Body of pancreas (tissue), 4 donors: ENCODE data around the gene ITM2C.

ENCODE experiments used
- CTCF ChIP-seq, 7 experiments: fragments of 450-650 bp in 4 of 7; fragments of 200-600 bp in 3 of 7; sonication (generic) in 3 of 7; IDR thresholded peaks; one replicate each; pipeline ENCODE4 v1.5.1; 2016 to 2019; ENCODE audit warnings: antibody characterized with exemption in 7 of 7
- POLR2A ChIP-seq, 3 donors: fragments of 450-650 bp; IDR thresholded peaks; one replicate each; pipeline ENCODE4 v1.6.1; 2016; ENCODE audit warnings: antibody characterized with exemption in 3 of 3, mild to moderate bottlenecking in 2 of 3

GRCh38 chr2:230825354-230825753, 39.4 kb upstream of the ITM2C start:
- no peak for TF ChIP-seq POLR2A (IDR thresholded peaks at IDR 0.05)
- no peak for TF ChIP-seq CTCF (IDR thresholded peaks at IDR 0.05)
